Left ventricle myocardium inferior (tissue), 1 donor: Measurements from ENCODE around the gene NRG2. TPM values are rescaled to one million over a fixed set of nuclear protein-coding genes. Genes with fewer than 3 reads are reported as not detected.
A peak's percentile ranks its signal among the peaks of the same experiment; 100 is the strongest.

Source experiments
- DNase-seq: peaks from one replicate; pipeline ENCODE4 v3.0.0-alpha.2; 2020
- H3K27ac ChIP-seq: fragments of 200-600 bp; replicated peaks from 2 replicates; pipeline ENCODE4 v1.8.0; 2021
- H3K27me3 ChIP-seq: fragments of 200-600 bp; 2 replicates; pipeline ENCODE4 v1.8.0; 2021; ENCODE audit warnings: low read depth
- H3K36me3 ChIP-seq: fragments of 200-600 bp; 2 replicates; pipeline ENCODE4 v1.8.0; 2021
- H3K4me1 ChIP-seq: fragments of 200-600 bp; 2 replicates; pipeline ENCODE4 v1.8.0; 2021
- H3K4me3 ChIP-seq: fragments of 200-600 bp; 2 replicates; pipeline ENCODE4 v1.8.0; 2021; ENCODE audit warnings: mild to moderate bottlenecking, moderate library complexity
- H3K9me3 ChIP-seq: fragments of 200-600 bp; replicated peaks from 2 replicates; pipeline ENCODE4 v1.8.0; 2021
- intact Hi-C: fragments of 100-400 bp; cut with micrococcal nuclease; formaldehyde crosslinking; loops from one replicate; pipeline ENCODE4 v1.11.0; 2022
- total RNA-seq: library from RNA; stranded (reverse); fragmentation: NEBNext Ultra II Directional; extraction: Animal tissue kit (Norgen Biotek cat#: 25700); gene quantifications from one replicate; pipeline ENCODE4 v1.2.1, GENCODE V29; 2021
- TF ChIP-seq, protein P1 (sequence below): fragments of 200-600 bp; IDR thresholded peaks from 2 replicates; pipeline ENCODE4 v1.8.0; 2021; ENCODE audit warnings: antibody characterized with exemption, mild to moderate bottlenecking, borderline replicate concordance
- donor health status: DM: no; HTN: yes; CAD: no; lungs with severe emphysema.

NRG2 gene
- total RNA-seq, 1 donor from 2014 or later, result 3.1 TPM

DNA sequence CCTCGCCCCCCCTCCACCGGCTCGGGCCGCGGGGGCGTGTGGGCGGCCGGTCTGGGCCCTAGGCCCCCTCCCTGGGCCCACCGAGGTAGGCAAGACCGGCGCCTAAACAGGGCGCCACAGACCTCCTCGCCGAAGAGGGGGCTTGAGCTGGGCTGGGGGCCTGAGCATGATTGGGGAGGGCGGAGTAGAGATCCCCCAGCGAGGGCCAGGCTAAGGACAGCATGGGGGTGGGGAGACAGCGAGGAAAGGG, 138.6 kb downstream of the NRG2 start:
- Histone ChIP-seq H3K36me3 (no peaks in the 10 kb centered on the region), H3K27ac (no peak overlapping the region), H3K4me1 (peaks cover 27% of the 10 kb centered on the region), H3K9me3 (no peaks in the 10 kb centered on the region), H3K27me3 (peaks cover 48% of the 10 kb centered on the region), H3K4me3 (peak overlapping the region; percentile 70)
- DNase-seq, result no peak
- TF ChIP-seq, protein P1, sequence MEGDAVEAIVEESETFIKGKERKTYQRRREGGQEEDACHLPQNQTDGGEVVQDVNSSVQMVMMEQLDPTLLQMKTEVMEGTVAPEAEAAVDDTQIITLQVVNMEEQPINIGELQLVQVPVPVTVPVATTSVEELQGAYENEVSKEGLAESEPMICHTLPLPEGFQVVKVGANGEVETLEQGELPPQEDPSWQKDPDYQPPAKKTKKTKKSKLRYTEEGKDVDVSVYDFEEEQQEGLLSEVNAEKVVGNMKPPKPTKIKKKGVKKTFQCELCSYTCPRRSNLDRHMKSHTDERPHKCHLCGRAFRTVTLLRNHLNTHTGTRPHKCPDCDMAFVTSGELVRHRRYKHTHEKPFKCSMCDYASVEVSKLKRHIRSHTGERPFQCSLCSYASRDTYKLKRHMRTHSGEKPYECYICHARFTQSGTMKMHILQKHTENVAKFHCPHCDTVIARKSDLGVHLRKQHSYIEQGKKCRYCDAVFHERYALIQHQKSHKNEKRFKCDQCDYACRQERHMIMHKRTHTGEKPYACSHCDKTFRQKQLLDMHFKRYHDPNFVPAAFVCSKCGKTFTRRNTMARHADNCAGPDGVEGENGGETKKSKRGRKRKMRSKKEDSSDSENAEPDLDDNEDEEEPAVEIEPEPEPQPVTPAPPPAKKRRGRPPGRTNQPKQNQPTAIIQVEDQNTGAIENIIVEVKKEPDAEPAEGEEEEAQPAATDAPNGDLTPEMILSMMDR, result no peak
- intact Hi-C loops, result no loop called here

DNA sequence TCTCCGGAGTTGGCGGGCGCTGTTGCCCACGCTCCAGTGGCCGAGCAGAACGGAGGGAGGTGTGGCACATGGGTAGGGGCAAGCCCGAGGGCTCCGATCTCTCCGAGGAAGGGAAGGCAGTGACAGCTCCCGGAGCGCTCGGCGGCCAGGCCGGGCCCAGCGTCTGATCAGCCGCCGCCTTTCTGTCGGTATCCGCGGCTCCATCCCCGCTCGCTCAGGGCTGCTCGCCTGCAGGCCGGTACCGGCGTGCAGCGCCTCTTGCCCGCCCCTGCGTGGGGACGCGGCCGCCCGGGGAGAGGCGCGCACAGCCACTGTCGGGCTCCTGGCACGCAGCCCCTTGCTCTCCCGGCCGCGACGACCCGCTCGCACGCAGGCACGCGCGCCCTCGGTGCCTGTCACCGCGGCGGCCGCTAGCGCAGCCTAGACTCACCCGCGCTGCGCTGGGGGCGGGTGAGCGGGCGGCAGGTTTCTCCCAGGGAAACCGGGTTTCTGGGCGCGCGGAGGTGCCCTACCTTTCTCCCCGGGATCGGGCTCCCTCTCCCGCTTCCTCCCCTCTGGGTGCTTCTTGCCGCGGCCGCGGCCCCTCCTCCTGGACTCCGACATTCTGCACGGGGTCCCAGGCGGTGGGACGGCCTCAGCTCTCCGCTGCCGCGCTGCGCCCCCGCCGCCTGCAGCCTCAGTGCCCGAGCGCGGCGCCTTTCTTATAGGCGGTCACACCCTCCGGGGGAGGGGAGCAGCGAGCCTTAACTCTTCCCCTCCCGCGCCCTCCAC, 139.1 kb downstream of the NRG2 start:
- Histone ChIP-seq H3K36me3 (no peaks in the 10 kb centered on the region), H3K27me3 (peaks cover 48% of the 10 kb centered on the region), H3K4me1 (peaks cover 27% of the 10 kb centered on the region), H3K27ac (no peak overlapping the region), H3K9me3 (no peaks in the 10 kb centered on the region), H3K4me3 (peak overlapping the region; percentile 70)
- intact Hi-C loops, result no loop called here
- TF ChIP-seq, protein P1, result no peak
- no peak for DNase-seq

DNA sequence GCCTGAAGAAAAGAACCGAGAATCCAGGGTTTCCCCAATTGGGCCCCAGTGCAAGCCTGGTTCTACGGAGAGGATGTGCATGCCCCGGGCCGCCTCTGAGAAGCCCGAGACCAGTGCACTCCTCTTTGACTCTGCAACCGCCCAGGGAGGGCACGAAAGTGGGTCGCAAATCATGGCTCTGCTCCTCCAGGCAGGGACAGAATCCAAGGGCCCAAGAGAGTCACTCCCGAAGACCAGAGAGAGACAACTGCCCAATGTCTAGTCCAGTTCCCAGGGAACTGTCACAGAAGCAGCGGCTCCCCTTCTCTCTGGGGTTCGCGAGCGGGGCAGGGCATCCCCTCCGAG, 139.7 kb downstream of the NRG2 start:
- no peak for DNase-seq
- Histone ChIP-seq H3K27me3 (peaks cover 48% of the 10 kb centered on the region), H3K9me3 (no peaks in the 10 kb centered on the region), H3K4me1 (peaks cover 27% of the 10 kb centered on the region), H3K36me3 (no peaks in the 10 kb centered on the region), H3K4me3 (peak overlapping the region; percentile 70), H3K27ac (no peak overlapping the region)
- TF ChIP-seq, protein P1, result no peak
- intact Hi-C loops, result no loop called here

DNA sequence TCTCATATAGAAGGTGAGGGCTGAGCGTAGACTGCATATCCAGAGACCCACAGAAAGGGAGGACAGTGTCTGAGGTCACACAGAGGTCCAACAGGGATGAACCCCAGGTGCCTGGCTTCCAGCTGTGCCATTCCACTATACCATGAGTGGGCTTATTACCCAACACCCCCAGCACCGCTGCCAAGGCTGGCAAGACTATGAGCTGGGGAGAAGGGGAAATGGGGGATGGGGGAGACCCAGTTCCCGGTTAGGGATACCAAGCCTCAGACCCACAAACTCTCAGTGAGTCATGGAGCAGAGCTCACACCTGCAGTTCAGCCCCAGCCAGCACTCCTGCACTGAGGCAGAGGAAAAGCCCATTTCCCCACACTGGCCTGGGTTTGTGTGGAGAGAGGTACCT, 141.1 kb downstream of the NRG2 start:
- H3K27me3 ChIP-seq, result peaks cover 48% of the 10 kb centered on the region
- H3K36me3 ChIP-seq, result no peaks in the 10 kb centered on the region
- intact Hi-C loops, result no loop called here

DNA sequence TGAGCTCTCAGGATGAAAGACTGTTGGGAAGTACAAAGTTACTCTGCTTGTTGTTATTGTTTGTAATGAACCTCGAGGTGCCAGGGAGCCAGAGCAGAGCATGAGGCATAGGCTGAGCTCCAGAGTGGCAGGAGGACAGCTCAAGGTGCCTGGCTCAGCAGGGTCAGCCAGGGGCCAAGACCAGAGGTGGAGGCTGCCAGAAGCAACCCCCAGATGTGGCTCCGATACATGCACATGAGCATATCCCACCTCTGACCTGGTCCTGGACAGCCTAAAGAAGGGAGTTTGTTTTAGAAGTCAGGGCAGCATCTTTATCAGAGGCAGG, 141.9 kb downstream of the NRG2 start:
- Histone ChIP-seq H3K27me3 (peaks cover 45% of the 10 kb centered on the region), H3K4me1 (peaks cover 35% of the 10 kb centered on the region), H3K4me3 (no peak overlapping the region), H3K9me3 (no peaks in the 10 kb centered on the region), H3K36me3 (no peaks in the 10 kb centered on the region), H3K27ac (no peak overlapping the region)
- TF ChIP-seq, protein P1, result no peak
- intact Hi-C loops, result no loop called here
- DNase-seq, result no peak

More for the DNA sequence above, 141.1 kb downstream of the NRG2 start:
- no peaks in the 10 kb centered on the region for H3K9me3 ChIP-seq
- no peak overlapping the region for H3K4me3 ChIP-seq
- H3K27ac ChIP-seq, result no peak overlapping the region
- no peak for DNase-seq
- TF ChIP-seq, protein P1, result no peak
- H3K4me1 ChIP-seq, result peaks cover 27% of the 10 kb centered on the region
